ENCODE data around the gene LANCL2.
"Not testable (repeated sequence)": the region's sequence is repeated elsewhere in the genome, so short reads cannot be mapped to it uniquely, and the experiment has no call there.

Gene LANCL2

DNA sequence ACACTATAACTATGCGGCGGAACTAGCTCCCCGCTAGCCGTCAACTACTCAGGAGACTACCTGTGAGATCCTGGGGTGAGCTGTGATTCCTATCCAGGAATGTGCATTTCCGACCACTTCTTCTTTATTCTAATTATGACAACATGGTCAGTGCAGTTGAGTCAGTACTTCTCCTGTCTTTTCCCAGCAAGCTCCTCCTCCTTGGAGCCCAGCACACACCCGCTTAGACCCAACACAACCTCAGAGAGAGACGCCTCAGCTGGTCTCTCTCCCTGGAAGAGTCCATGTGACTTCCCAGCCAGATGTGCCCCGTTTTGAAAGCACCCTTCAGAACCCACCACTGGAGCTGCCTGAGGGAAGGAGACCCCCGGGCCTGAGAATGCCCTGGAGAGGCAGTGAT lies 106.5 kb downstream of the LANCL2 start:
- not testable (repeated sequence) for DNase-seq (ENCODE audit: low spot score)

GRCh38 chr7:55472406-55472805 lies 107.3 kb downstream of the LANCL2 start:
- not testable (repeated sequence) for DNase-seq (ENCODE audit: low spot score)

DNA sequence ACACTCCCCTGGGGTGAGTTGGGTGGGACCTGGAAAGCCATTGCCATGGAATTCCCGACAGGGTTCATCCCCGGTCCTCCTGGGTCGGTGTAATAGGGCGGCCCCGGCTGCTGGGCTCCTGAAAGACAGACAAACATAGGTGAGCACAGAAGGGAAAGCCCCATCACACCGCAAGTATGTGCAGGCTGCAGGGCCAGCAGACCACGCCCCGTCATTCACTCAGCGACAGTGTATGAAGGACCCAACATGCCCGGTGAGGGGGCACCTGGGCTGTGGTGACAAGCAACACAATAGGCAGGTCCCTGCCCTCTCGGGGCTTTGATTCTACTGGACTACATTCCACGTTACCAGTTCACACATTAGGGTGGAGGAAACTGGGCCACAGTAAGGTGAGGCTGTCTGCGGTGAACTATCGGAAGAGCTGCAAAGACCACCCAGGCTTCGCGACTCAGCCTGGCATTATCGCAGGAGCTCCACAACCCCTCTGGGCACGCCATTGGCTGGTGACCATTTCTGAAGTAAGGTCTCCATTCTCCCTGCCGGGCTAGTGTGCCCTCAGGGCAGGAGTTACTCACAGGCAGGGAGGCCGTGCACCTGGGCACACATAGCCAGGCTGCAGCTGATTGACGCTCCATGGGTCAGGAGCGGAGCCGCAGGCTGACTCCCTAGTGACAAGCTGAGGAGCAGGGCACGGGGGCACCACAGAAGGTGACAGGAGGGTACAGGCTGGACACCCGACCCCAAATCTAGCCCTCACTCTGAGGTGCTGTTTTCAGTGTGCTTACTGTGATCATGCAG lies 108.0 kb downstream of the LANCL2 start:
- no peak for DNase-seq (ENCODE audit: low spot score)

DNA sequence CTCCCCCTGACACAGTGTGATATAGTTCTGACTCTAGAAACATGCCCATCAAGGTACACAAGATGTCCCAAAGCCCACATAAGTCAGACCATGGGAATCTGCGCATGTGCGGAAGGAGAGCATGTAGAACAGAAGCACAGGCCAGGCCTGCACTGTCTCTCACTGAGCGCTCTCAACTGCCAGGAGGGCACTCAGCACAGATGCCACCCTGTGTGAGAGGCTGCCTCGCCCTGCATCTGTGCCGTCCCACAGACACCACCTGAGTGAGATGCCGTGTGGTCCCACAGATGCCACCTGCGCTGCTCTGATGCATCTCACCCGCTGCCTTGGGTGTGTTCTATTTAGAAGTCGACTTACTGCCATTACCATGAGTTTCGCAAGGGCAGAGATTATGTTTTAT lies 108.8 kb downstream of the LANCL2 start:
- no peak for DNase-seq (ENCODE audit: low spot score)

GRCh38 chr7:55474944-55475854 lies 110.1 kb downstream of the LANCL2 start:
- DNase-seq (ENCODE audit: low spot score) = no peak

DNA sequence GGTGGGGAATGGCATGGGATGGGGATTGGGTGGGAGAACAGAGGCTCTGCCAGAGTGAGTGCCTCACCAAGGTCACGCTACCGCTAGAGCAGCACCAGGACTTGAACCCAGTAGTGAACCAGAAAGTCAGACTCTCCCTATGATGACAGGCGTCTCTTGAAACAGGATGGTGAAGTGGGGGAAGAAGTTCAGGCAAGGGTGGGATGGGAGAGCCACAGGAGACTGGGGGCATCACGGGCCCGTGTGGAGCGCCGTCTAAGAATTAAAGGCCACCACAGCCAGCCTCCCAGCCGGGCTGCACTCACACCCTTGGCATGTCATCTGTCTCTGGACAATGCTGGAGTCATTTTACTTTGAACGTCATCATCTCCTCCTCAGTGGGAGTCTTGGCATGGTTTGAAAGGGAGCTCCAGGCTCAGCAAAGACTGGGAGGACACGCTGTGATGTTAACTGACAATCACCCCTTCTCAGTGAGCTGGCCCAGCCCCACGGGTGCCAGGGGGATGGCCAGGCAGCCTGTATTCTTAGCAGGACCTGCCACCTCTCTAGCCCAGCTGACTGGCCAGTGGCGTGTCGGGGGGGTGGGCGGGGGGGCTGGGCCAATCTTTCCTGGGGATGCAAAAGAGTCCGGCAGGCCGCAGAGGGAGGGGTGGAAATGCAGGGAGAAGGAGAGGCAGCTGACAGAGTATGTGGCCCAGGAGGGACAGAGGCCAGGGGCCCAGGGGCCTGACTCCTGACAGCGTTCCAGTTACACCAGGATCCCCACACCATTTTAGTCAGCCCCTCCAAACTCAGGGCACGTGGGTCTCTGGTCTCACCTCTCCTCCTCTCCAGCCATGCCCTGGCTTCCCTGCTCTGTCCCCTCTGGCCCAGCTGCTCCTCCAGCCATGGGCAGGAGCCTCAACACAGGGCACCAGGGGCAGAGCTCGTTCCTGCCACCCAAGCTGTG lies 111.0 kb downstream of the LANCL2 start:
- DNase-seq (ENCODE audit: low spot score) = no peak

DNA sequence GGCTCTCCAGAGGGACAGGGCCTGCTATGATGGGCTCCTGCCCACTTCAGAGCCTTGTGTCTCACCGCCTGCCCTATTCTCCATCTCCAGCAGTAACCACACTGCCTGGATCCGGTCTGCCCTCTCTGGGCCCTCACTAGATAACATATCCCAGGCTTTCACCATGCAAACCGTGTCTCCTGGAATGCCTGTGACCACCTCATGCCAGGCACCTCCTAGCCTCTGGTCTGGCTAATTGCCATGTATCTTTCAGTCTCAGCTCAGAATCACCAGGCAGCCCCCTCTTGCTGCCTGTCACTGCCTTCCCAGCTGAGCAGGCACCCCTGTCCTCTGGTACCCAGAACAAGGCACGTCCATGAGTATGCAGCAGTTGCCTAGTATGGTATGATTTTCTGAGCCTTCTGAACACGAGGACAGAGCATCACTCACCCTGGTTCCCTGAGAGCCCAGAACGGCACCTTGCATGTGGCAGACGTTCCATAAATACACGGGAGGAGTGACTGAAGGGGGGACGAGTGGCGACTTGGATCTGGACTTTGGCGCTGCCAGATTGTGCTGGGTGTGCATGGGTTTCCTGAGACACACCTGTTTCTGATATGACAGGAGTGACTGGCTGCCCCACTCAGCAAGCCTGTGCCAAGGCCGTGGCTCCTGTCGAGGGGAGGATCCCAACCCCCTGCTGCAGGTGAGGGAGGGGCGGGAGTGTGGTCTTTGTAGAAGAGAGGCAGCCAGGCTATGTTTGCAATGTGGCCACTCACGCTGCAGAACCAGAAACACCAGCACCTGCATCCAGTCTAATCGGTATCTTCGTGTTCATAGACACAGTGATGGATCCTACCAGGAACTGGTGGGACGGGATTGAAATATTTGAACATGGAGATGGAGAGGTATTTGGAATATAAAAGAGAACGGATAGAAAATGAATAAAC lies 112.0 kb downstream of the LANCL2 start:
- DNase-seq (ENCODE audit: low spot score) = no peak

DNA sequence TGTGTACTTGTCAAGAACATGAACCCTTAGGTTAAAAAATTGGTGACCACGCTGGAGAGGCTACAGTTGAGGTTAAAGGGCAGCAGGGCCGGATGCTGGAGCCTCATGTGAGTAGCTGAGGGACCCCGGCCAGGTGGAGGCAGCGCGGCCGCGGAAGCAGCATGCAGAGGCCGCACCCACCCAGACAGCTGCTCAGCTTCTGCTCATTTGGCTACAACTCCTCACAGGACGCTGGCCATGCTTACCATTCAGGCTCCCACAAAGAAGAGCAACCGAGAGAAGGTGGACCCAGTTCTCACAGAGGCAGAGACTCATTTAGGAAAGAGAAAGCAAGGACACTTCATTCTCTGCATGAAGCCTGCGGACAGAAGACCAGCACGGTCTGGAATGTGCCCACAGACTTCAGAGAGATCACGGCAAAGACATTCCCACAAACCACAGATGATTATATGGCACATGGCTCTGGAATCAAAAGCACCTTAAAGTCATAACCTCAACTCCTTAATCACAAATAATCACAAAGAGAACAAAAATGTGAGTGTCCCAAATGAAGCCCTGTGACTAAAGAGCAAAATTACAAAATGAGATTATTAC lies 112.7 kb downstream of the LANCL2 start:
- DNase-seq (ENCODE audit: low spot score) = no peak

DNA sequence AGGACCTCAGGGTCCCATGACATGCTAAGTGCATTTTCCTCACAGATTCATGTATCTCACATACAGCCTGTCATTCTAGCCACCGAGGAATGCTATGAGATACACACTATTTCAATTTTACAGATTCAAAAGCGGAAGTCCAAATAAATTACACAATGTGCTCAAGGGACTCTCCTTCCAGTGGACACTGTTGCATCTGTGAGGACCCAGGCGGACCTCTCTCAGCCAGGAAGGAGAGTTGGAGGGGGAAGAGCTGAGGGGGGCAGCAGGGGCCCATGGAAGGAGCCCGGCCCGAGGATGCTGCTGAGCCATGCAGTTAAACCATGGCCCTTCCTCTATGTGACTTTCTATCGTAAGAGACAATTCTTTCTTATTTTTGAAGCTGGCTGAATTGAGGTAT lies 113.6 kb downstream of the LANCL2 start:
- DNase-seq (ENCODE audit: low spot score) = no peak

- no peak for DNase-seq (ENCODE audit: low spot score)
These were observed 116.0 kb downstream of the LANCL2 start for GRCh38 chr7:55481155-55481554.

GRCh38 chr7:55483046-55483445 lies 117.9 kb downstream of the LANCL2 start:
- DNase-seq (ENCODE audit: low spot score) = no peak

Measured in COLO829 (cell line).